GM19240 (cell line): ENCODE measurements around the gene GALNT6.
"Not testable (repeated sequence)": the region's sequence is repeated elsewhere in the genome, so short reads cannot be mapped to it uniquely, and the experiment has no call there.

Experiments used
- DNase-seq: peaks from one replicate; pipeline ENCODE4 v3.0.0; 2011; ENCODE audit warnings: low spot score; ENCODE audit not compliant: insufficient read length

Gene GALNT6

DNA sequence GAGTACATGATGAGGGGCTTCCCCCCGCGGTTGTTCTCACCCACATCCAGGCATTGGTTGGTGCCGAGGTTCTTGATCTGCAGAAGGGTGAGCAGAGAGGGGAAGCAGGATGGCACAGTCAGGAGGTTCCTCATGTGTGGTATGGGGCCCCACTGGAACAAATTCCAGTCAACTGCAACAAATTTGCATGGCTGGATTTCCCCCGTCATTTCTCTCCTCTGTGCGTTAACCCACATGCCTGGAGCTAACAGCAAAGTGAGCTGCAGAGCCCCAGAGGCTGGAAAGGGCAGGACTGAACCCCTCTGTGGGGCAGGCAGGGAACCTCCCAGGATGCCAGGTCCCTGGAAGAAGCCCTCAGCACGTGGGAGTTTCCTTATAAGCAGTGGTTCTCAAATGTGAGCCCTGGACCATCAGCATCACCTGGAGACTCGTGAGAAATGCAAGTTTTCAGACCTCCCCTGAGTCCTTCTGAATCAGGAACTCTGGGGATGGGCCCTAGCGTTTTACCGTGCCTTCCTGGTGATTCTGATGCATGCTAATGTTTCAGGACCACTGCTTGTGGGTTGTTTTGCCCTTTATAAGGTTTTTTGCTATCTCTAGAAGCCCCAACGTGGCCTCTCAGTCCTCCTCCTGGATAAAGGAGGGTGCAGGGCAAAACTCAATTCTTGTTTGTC lies 33.7 kb downstream of the GALNT6 start:
- no peak for DNase-seq

DNA sequence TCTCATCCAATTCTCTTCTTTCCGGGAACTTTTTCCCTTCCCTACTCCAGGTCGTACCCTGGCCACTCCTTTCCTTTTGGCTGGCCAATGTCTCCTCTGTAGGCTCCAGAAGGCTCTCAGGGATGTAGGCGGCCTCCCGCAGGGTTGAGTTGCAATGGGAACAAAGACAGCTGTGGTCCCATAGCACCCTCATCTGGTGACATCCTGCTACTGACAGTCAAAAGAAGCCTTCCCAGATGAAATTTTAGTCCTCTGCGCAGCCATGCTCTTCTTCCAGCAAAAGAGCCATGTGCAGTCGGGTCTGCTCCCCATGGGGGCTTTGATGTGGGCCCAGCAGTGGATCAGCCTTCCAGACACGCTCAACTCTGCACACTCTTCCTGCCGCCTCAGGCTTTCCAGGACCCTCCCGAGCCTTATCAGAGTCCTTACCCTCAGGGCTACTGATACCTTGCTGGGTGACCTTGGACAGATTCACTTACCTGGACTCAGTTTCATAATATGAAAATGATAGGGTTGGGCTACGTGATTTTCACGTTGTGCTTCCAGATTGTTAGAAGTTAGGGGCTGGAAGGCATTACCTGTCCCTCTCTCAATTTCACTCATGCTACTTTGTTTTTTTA lies 39.2 kb downstream of the GALNT6 start:
- DNase-seq, result no peak

DNA sequence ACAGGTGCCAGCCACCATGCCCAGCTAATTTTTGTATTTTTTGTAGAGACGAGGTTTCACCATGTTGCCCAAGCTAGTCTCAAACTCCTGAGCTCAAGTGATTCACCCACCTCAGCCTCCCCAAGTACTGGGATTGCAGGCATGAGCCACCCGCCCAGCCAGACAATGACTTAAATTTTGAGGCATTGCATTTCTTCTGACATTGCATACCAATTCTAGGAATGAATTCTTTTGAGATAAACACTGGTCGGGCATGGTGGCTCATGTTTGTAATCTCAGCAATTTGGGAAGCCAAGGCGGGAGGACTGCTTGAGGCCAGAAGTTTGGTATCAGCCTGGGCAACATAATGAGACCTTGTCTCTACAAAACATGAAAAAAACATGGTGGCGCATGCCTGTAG lies 42.2 kb downstream of the GALNT6 start:
- DNase-seq, result no peak

DNA sequence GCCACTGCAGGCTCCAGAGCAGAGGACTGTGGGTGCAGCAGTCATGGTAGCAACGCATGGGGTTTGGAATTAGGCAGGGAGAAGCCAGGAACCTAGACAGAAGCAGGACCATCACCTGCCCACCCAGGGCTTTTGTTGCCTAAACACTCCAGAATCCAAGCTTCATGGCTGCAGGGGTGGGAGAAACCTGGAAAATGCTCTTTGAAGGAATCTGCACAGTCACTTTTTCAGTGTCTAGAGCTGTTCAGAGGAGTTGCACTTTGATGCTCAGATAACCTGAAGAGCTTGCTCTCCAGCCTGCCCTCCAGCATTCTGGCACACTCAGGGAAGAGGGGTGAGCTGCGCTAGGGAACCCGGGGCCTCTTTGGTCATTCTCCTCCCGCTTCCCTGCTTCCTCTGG lies 43.1 kb downstream of the GALNT6 start:
- no peak for DNase-seq

DNA sequence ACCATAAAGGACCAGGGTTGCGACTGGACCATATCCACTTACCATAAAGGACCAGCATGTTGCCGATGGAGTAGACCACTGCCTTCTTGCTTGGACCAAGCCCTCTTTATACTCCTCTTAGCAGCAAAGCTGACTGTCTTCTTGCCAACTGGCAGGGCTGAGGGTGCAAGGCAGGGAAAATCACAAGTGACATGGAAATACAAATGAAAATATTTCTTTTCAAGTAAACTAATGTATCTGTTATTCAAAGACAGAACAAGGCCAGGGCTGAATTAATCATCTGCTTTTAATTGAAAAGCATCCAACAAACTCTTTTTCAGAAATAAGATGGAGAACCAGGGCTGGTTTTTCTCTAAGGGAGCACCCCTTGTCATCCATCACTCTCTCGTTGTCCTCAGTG lies 44.6 kb downstream of the GALNT6 start, which contains the start of gene CELA1:
TSS of gene CELA1 (minus strand) at position 99 of the 400 bp plus-strand sequence. CDS start at position 58, 41 bp downstream.
- no peak for DNase-seq

DNA sequence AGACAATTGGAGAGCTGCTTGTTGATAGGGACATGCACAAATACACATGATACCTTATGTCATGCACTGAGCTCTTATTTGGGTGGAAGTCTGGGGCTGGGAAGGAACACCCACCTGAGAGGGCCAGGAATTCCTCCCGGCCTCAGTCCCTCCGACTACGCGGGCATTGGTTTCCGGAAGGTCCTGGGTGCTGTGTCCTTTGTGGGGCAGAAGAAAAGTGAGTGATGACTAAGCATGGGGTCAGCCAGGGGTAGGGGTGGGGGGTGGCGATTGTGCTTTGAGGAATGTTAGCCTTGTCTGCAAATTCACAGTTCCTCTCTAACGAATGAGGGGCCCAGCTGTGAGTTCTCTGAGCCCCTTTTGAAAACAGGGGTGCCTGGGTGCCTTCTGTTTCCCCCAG lies 45.5 kb downstream of the GALNT6 start:
- DNase-seq, result no peak

DNA sequence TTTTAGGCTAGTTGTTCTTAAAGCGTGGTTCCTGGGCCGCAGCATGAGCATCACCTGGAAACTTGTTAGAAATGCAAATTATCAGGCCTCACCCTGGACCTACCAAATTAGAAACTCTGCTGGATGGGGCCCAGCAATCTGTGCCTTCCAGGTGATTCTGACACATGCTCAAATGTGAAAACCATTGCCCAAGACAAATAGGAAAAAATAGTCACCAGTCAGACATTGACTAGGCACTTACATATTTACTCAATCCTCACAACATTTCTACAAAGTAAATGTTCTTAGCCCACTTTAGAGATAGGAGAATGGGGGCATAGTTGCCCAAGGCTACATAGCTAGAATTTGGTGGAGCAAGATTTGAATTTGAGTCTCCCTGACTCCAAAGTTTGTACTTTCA lies 48.0 kb downstream of the GALNT6 start:
- DNase-seq, result no peak

DNA sequence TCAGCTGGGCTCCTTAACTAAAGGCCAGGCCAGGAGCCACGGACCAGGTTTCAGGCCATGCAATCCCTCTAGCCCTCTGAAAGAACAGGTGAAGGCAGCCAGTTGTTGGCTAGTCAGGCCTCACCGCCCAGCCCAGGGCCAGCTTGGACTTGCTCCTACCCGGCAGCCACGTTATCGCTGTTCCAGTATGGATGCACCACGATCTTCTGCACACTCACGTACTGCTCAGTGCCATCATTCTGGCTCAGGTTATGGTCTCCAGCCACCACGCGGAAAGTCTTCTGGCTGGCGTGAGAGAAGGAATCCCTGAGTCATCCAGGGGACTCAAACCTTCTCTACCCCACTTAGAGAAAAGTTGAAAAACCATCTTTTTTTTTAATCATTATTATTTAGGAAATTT lies 48.8 kb downstream of the GALNT6 start:
- DNase-seq, result no peak

DNA sequence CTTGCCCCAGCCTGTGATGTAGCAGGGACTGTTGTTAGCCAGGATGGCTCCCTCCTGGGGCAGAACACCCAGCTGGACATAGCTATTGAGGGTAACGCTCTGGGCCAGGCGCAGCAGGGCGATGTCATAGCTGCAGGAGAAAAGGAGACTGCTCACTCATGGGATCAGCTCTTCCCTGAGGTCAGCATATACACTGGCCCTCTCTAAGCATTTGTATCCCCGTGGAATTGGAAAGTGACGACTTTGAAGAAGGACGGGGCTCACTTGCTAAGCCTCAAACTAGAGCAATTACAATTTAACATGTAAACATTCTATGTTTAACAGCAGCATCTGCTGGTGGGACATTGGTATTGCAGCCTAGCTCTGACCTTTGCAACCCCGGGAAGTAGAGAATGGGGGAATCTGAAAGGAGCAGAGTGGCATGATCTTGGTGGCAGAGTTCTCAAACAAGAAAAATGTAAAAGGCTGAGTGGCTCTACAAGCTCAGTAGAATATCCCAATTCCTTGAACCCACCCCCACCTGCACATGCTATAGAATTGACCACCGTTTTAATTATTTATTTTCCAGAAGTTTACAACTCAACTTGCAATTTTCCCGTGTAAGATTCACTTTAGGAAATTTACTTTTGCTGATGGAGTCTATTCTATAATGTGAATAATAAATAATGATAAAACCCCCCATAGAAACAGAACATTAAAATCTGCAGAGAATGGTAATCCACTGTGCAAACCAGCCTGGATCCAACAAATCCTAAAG lies 49.8 kb downstream of the GALNT6 start:
- peak; percentile 65 for DNase-seq

DNA sequence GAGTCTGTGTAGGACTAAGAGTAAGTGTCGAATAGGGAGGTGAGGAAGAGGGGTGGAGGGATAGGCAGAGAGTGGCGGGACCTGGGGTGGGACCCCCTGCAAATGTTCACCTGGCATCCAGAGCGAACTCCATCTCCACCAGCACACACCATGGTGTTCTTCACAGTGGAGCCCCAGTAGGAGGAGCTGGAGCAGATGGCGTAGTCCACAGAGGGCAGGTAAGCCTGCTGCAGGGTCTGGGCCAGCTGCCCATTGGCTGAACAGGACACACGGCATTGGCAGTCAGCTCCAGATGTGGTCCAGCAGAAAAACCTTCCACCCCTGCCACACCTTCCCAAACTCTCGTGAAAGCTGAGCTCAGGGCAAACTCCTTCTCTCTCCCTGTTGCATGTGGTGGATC lies 51.5 kb downstream of the GALNT6 start:
- no peak for DNase-seq

DNA sequence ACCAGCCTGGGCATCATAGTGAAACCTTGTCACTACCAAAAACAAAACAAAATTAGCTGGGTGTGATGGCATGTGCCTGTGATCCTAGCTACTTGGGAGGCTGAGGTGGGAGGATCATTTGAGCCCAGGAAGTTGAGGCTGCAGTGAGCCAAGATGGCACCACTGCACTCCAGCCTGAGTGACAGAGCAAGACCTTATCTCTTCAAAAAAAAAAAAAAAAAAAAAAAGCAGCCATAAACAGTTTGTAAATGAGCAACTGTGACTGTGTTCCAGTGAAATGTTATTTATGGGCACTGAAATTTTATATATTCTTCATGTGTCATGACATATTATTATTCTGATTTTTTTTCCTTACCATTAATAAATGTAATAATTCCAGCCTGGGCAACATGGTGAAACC lies 53.9 kb downstream of the GALNT6 start:
- not testable (repeated sequence) for DNase-seq

DNA sequence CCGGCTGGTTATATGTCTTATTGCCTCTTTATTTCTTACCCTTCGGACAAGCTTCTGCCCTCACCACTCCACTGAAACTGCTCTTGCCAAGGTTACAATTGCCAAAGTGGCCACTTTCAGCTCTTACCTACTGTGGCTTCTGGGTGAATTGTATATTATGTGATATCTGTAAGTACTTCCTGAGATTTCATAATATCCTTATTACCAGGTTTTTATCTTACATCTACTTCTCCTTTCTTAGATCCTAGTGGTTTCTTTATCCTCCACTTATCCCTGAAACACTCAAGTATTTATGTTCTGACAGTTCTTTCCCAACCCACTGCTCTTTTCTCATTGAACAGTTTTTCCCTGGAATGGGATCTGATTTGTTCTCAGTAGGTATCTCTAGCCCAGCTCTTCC lies 55.3 kb downstream of the GALNT6 start:
- no peak for DNase-seq

DNA sequence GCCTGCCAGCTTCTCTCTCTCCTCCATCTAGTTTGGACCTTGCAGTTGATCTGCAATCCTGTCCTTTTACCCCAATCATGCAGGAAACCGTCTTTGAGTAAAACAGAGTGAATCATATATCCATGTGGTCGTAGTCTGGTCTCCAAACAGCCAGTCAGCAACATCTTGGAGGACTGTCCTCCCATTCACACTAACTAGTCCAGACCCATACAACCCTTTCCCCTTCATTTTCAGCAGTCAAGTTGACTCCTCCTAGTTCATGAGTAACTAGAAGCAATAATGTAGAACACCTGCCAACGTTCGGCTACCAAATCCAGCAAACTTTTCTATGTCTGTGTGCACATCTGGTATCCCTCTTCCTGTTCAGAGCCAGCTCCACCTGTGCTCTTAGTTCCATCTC lies 56.4 kb downstream of the GALNT6 start:
- DNase-seq, result no peak

DNA sequence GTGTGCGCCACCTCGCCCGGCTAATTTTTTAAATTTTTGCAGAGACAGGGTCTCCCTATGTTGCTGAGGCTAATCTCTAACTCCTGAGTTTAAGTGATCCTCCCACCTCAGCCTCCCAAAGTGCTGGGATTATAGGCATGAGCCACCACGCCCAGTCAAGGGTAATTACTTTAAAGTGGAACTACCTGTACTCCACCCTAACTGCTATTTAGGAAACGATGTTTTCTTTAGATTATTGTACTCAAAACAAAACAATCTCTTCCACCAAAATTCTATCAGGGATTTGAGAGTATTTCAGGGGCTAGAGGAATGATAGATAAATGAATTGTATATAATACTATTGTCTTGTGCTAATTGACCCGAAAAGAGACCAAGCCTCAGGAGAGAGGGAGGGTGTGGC lies 57.7 kb downstream of the GALNT6 start:
- no peak for DNase-seq

DNA sequence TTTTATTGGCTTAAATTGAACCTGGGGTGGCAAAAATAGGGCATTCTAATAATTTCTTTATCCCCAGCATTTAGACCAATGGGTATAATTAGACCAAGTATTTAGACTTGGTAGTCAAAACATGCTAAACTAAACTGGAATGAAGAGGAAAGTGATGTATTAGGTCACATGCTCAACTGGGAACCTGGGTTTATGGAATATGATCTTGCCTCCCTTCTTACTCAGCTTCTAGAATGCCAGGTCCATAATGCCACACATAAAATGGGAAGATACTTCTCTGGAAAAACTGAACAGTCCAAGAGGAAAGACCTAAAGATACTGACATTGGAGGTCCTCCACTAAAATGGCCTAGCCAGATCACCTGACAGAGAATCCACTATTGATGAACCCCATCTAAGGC lies 61.0 kb downstream of the GALNT6 start:
- no peak for DNase-seq

DNA sequence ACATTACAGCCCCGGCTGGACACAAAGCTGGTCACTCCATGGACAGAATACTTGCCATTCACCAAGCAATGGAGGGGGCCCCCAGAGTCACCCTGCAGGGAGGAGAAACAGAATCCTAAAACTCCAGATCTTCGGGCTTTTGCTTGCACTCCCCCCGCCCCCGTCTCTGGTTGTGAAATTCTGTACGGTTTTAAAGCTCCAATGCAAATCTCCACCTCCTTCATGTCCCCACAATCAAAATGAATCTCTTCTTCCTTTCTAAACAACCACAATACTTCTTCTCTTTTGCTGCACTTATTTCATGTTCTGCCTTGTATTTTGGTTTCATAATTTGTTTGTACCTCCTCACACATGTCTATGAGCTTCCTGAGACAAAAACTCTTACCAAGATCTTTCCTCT lies 61.5 kb downstream of the GALNT6 start:
- no peak for DNase-seq

DNA sequence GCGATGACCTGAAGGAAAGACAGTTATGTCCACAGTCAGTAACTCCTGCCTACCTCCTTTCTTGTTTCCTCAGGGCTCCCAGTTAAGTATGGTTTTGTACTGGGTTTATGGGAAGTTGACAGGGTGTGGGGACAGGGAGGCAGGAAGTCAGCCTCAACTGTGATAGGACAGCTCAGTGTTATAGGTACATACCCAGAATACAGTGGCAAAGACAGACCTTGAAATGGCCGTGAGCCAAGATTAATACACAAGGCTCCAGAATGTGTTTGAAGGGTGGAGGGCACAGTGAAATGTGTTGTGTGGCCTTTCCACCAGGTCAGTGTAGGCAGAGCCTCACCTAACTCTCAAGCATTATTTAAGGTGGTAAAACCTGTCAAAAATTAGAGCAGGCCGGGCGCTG lies 62.6 kb downstream of the GALNT6 start:
- no peak for DNase-seq

DNA sequence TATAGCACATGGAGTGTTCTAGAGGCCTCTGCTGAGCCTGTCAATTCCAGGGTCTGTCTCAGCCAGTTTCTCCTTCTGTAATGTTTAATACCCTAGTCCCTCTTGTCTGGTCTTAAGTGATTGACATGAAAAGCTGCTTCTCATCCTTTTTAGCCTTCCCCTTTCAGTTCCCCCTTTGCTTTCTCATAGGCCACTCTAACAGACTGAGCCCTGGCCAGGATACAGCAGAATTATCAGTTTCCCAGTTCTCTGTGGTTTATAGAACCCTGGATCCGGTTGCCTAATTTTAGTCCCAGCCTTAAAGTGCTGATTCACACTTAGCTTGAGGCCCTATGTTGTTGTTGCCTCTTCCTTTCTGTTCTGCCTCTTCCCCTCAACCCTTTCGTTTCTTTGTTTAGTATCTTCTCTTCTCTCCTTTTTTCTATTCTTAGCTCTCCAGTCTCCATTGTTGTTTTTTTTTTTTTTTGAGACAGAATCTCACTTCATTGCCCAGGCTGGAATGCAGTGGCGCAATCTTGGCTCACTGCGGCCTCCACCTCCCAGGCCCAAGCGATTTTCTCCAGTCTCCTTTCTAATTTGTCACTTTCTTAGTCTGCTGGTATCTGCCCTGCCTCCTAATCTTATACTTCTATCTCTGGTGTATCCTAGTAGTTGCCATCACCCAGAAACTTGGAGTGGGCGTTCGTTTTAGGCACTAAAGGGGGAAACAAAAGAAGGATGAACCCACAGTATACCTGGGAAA lies 64.3 kb downstream of the GALNT6 start:
- DNase-seq, result no peak

DNA sequence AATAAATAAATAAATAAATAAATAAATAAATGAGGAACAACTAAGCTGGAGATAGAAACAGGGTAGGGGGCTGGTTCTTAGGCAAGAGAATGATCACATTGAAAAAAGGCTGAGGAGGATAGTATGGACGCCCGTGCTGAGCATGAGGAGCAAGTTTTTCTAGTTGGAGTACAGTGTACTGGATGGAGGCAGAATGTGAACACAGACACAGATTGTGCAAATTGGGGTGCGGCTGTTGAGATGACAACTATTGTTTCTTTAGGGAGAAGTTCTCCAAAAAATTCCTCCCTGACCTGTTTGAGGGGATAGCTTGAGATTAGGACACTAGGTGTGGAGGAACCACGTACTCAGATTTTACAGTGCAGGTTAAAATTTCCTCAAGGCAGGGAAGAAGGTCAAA lies 66.3 kb downstream of the GALNT6 start:
- no peak for DNase-seq

DNA sequence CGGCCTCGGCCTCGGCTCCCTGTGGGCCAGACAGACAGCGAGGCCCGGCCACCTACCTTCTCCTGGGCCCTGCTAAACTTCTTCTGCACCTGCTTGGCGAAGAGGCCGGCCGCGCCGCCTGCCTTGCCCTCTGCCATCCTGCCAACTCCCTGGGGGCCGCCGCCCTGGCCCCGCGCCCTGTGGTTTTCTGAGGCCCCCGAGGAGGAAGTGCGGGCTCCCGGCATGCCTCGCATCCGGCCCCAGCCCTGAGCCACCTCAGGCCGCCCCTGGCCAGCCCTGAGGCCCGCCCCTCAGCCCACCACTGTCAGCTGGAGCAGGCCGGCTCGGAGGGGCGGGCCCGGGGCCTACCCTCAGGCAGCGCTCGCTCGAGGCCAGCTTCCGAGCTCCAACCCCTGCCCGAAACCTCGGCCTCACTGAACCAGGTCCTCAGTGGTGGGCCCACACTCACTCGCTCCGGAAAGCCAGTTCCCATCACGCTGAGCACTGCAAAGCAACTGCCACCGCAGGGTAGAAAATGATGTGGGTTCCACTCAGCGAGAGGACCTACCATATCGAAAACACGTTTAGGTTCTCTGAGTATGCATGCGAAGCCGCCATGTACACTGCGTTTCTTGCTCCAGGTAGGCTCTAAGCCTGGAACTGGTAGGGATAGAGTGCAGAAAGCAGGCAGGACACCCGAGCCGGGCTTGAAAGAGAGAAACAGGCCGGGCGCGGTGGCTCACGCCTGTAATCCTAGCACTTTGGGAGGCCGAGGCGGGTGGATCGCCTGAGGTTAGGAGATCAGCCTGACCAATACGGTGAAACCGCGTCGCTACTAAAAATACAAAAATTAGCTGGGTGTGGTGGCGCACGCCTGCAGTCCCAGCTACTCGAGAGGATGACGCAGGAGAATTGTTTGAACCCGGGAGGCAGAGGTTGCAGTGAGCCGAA lies 67.0 kb downstream of the GALNT6 start, which contains the start of gene BIN2:
TSS of gene BIN2 (minus strand) at position 209 of the 930 bp plus-strand sequence. CDS start at position 137, 72 bp downstream.
- peak; percentile 68 for DNase-seq
